GM12873 (cell line): ENCODE data around the gene PRICKLE3.

ENCODE experiments used
- CTCF ChIP-seq: IDR thresholded peaks from 2 replicates; pipeline ENCODE4 v1.5.1; 2012; ENCODE audit warnings: low read depth, mild to moderate bottlenecking, moderate library complexity, low read length, control low read depth; ENCODE audit not compliant: insufficient read depth; ENCODE audit errors: missing control alignments

Gene PRICKLE3

GRCh38 chrX:49189606-49190005 lies 3.4 kb upstream of the PRICKLE3 start:
- TF ChIP-seq CTCF = no peak

GRCh38 chrX:49188468-49189076 lies 2.4 kb upstream of the PRICKLE3 start:
- no peak for TF ChIP-seq CTCF

GRCh38 chrX:49187526-49187925 lies 1.4 kb upstream of the PRICKLE3 start:
- no peak for TF ChIP-seq CTCF

GRCh38 chrX:49187028-49187394 lies 838 bp upstream of the PRICKLE3 start:
- no peak for TF ChIP-seq CTCF

GRCh38 chrX:49184294-49185281 lies 1.6 kb downstream of the PRICKLE3 start:
- TF ChIP-seq CTCF = no peak

GRCh38 chrX:49183701-49184281 lies 2.4 kb downstream of the PRICKLE3 start:
- TF ChIP-seq CTCF = no peak

- TF ChIP-seq CTCF = no peak
Measured at GRCh38 chrX:49179358-49179757, 6.8 kb downstream of the PRICKLE3 start.
